ENCODE data around the gene PIK3C2G.
"Not testable (repeated sequence)": the region's sequence is repeated elsewhere in the genome, so short reads cannot be mapped to it uniquely, and the experiment has no call there.

The PIK3C2G gene

DNA sequence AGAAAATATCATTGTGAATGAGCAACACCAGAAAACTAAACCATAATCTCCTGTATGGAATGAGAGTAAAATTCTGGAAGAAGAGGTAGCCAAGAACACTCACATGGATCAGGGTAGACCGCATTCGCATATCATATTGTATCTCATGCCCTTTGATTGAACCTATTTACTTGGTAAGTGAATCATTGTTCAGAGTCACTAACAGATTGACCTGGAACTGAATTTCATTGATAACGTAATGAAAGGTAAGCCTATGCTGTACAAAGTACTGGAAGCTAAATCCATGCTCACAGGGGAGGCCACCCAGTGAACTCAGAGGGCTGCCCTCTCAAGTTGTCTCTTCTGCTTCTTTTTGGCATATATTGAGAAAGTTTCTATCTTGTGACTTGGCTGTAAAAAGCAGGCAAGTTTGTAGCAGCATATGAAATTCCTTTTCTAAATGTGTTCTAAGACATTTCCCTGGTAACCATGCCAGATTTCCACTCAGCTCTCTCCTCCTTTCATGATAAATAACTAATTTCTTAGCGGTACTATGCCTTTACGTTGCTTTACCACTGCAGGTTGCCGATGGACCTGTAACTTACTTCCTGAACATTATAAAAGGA lies 385.1 kb downstream of the PIK3C2G start:
- DNase-seq = no peak

- DNase-seq = no peak
Measured at GRCh38 chr12:18651525-18651924, 390.2 kb downstream of the PIK3C2G start.

GRCh38 chr12:18652596-18652995 lies 391.3 kb downstream of the PIK3C2G start:
- DNase-seq = no peak

- DNase-seq = no peak
Measured at GRCh38 chr12:18653465-18653864, 392.1 kb downstream of the PIK3C2G start.

DNA sequence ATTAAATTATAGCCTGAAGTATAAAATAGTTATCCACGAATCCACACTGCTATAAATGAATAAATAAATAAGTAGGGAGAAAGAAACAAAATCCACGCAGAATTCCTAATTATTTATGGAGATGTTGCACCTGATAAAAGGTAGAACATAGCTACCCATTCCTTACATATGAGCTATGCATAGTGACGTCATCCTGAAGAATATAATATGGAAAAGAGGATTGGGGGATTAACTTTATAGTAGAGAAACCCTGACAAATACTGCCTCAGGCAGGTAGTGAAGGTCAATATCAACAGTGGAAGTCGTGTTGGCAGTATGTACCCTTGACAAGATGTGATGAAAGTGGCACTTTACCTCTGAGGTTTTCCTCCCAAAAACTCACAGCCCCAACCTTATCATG lies 394.0 kb downstream of the PIK3C2G start:
- DNase-seq = no peak

- no peak for DNase-seq
Measured at GRCh38 chr12:18658179-18658578, 396.9 kb downstream of the PIK3C2G start.

- no peak for DNase-seq
Measured at GRCh38 chr12:18658829-18659228, 397.5 kb downstream of the PIK3C2G start.

DNA sequence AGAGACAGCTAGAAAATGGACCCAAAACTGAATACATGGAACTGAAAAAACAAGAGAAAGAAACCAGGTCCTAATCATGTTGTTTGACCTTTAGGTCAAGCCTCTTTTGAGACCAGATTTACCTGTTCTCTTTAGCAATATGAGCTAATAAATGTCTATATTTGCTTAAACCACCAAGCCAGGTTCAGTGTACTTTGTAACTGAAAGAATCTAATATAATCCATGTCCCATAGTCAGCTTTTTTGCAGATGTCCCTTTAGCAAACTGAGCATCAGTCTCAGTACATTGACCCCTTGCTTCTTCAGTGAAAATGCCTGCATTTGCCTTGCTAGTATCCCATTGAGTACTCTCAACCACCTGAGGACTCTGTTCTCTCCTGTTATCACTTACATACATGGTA lies 414.8 kb downstream of the PIK3C2G start:
- DNase-seq = no peak

- DNase-seq = no peak
Measured at GRCh38 chr12:18676996-18677588, 415.8 kb downstream of the PIK3C2G start.

GRCh38 chr12:18681818-18682217 lies 420.5 kb downstream of the PIK3C2G start:
- no peak for DNase-seq

GRCh38 chr12:18683327-18684013 lies 422.2 kb downstream of the PIK3C2G start:
- DNase-seq = no peak

- DNase-seq = no peak
Measured at GRCh38 chr12:18684430-18684829, 423.1 kb downstream of the PIK3C2G start.

GRCh38 chr12:18689771-18690170 lies 428.5 kb downstream of the PIK3C2G start:
- no peak for DNase-seq

GRCh38 chr12:18690653-18691052 lies 429.3 kb downstream of the PIK3C2G start:
- DNase-seq = no peak

GRCh38 chr12:18693986-18694385 lies 432.7 kb downstream of the PIK3C2G start:
- not testable (repeated sequence) for DNase-seq

- DNase-seq = no peak
Measured at GRCh38 chr12:18696971-18697602, 435.8 kb downstream of the PIK3C2G start.
